UCSD-AML1 (cell line): ENCODE data around the gene MRPL9.
"Not testable (repeated sequence)": the region's sequence is repeated elsewhere in the genome, so short reads cannot be mapped to it uniquely, and the experiment has no call there.

Source experiments
- DNase-seq: peaks from one replicate; lab custom pipeline; 2025; ENCODE audit not compliant: unreplicated experiment; lab: John Stamatoyannopoulos, UW

Gene MRPL9

GRCh38 chr1:151733995-151734394 lies 29.3 kb downstream of the MRPL9 start:
- not testable (repeated sequence) for DNase-seq

DNA sequence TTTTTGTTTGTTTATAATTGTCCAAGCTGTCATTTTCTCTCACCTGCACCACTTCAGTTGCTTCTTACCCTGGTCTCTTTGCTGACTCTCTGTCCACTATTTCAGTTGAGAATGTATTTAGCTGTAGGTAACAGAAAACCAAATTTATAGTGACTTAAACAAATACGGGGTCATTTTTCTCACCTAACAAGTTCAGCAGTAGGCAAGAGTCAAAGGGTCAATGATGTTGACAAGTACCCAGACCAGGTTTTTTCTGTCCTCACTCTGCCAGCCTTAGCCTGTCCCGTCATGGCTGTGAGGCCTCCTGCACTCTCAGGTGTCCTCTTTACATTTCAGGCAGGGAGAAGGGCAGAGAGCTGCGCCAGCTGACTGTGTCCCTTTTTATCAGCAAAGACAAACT lies 30.2 kb downstream of the MRPL9 start:
- DNase-seq: no peak

- DNase-seq: no peak
These were observed 33.4 kb downstream of the MRPL9 start for GRCh38 chr1:151729966-151730291.

GRCh38 chr1:151729157-151729965 lies 33.9 kb downstream of the MRPL9 start:
- DNase-seq: no peak

DNA sequence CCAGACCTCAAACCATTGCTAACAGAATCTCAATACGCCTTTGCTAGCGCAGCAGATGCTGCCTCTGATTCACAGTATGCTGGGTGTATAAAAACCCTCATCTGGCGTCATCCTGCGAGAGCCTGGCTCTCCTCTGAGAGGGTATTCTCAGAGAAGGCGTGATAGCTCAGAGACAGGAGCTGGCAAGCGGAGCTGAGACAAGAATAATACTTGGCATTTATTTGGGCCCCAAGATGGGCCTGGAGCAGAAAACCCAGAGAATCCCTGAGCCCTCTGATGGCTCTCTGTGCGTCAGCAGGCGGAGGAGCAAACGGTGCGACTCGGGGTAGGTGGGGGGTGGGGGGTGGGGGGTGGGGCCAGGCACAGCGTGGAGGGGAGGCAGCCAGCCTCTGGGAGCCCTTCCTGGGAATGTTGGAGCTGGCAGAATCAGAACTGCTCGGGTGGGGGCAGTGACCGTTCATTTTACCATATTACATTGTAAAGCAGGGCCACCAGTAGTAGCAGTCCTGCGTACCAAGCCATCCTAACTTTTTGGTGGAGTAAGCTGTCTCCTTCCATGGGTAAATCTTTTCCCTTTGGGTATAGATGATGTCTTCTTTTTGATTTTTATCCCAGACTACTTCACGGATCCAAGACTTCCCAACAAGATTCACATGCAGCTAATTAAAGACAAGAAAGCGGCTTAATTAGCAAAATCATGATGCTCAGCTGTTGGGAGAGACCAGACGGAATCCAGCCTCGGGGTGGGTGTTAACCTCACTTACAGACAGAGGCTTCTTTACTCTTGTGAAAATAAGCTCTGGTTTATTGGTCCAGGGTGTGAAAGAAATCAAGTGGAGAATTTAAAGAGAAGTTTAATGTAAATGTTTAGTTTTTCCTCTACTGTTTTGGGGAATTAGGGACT lies 34.9 kb downstream of the MRPL9 start:
- DNase-seq: no peak

- DNase-seq: no peak
These were observed 39.4 kb downstream of the MRPL9 start for GRCh38 chr1:151723726-151724370.

GRCh38 chr1:151721788-151722510 lies 41.3 kb downstream of the MRPL9 start:
- no peak for DNase-seq

GRCh38 chr1:151720974-151721787 lies 42.1 kb downstream of the MRPL9 start, which contains the start of gene RIIAD1:
RIIAD1 (plus strand) TSS chr1:151721522; CDS start chr1:151721537, 15 bp downstream.
- peak; percentile 19 for DNase-seq

DNA sequence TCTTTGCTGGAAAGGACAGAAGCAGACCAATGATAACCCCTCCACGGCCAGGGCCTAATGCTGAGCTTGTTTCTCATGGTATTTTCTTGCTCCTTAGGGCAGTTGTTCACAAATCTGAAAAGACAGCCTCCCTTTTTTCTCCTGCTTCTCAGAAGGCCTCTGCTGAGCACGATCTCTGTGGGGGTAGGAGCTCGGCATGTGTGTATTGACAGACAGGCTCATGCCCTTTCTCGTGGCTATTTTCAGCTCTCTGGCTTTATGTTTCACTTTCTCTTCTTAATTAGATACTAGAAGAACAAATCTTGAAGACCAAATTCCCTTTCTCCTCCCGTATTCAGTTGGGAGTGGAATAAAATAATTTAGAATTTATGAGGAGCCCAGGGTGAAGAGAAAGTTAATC lies 42.7 kb downstream of the MRPL9 start:
- no peak for DNase-seq

DNA sequence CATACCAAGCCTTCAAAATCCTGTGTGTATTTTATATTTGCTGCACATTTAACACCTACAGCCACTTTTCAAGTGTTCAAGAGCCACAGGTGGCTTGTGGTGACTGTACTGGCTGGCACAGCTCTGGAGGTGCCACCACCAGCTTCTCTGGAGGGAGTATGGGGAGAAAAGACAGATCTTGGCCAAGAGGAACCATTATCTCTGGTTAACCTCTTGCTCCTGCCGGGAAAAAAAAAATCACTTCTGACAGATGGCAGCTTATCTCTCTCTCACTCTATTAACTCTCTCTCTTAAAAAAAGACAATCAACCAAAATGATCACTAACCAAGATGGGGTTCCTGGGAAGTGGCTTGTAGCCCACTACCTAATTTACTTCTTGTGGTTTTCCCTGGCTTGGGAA lies 43.2 kb downstream of the MRPL9 start:
- no peak for DNase-seq

- DNase-seq: no peak
These were observed 44.6 kb downstream of the MRPL9 start for GRCh38 chr1:151718666-151719065.

DNA sequence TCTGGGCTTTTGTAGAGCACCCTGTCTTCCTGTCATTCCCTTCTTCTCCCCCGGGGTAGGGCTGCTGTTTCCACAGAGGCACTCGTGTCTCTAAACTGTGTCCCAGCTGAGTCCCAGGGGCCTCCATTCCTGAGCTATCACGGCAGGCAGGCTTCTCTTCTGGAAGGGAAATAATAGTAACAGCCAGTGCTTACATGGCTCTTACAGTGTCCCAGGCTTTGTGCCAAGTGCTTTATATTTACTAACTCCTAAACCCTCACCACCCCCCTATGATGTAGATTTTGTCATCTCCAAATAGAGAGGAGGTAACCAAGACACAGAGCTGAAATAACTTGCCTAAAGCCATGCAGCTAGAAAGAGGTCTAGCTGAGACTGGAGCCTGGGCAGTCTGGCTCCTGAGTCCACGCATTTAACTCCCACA lies 45.3 kb downstream of the MRPL9 start:
- no peak for DNase-seq

GRCh38 chr1:151716771-151717631 lies 46.3 kb downstream of the MRPL9 start, which contains the start of gene CELF3:
CELF3 (minus strand) TSS chr1:151716803; CDS start chr1:151716020, 783 bp downstream.
- DNase-seq: no peak

- DNase-seq: no peak
These were observed 46.9 kb downstream of the MRPL9 start for GRCh38 chr1:151716405-151716762.

DNA sequence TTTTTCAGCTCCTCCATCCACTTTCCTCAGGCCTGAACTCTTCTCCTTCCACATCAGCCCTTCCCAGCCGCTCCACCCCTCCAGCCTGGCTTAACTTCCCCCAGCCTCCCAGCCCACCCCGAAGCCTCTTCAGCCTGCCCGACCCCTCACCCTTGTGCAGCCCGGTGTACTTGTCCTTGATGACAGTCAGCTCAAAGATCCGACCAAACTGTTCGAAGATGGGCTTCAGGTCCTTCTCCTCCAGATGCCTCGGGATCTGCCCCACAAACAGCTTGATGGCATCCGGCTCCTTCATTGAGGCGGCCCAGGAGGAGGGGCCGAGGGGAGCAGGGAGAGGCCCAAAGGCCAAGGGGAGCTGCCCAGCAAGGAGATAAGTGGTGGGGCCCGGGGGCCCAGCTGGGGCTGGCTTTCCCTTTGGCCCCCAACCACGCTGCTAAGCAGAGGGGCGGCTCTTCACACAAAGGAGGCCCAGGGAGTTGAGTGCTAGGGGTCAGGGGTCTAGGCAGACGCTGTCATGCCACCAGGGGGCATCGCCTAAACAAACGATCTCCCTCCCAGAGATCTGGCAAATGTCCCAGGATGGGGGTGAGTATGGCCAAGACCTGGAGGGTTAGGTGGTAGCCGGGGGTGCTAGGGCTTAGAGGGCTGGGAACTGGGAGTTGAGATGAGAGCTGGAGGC lies 47.4 kb downstream of the MRPL9 start:
- DNase-seq: no peak

GRCh38 chr1:151714820-151715725 lies 48.2 kb downstream of the MRPL9 start:
- no peak for DNase-seq

- DNase-seq: no peak
These were observed 49.4 kb downstream of the MRPL9 start for GRCh38 chr1:151713874-151714273.
